Heart left ventricle (tissue), 16 donors: Measurements from ENCODE around the gene PER2. TPM values are rescaled to one million over a fixed set of nuclear protein-coding genes. Genes with fewer than 3 reads are reported as not detected.

ENCODE experiments used
- ATAC-seq, 4 donors: fragments of 200-7000 bp; cut with Tn5 transposase; one replicate each; pipeline ENCODE4 v1.9.1; 2020 to 2022; ENCODE audit warnings: moderate library complexity in 4 of 4, mild to moderate bottlenecking in 3 of 4, moderate number of reproducible peaks in 1 of 4
- DNase-seq, 5 donors: peaks; one replicate each; pipeline ENCODE4 v3.0.0-alpha.2; 2020
- H3K27ac ChIP-seq, 12 donors: fragments of 200-600 bp; sonication (generic) in 4 of 12; one replicate each; pipeline versions ENCODE4 v1.5.0 to v1.8.0; 2016 to 2022; ENCODE audit warnings: mild to moderate bottlenecking in 2 of 12
- H3K27me3 ChIP-seq, 9 donors: fragments of 200-600 bp; sonication (generic) in 2 of 9; one replicate each; pipeline versions ENCODE4 v1.5.1 to v1.8.0; 2016 to 2022; ENCODE audit warnings: mild to moderate bottlenecking in 3 of 9
- H3K36me3 ChIP-seq, 9 donors: fragments of 200-600 bp; sonication (generic) in 2 of 9; one replicate each; pipeline versions ENCODE4 v1.5.0 to v1.8.0; 2018 to 2022; ENCODE audit warnings: mild to moderate bottlenecking in 2 of 9
- H3K4me1 ChIP-seq, 12 donors: fragments of 200-600 bp; sonication (generic) in 4 of 12; one replicate each; pipeline versions ENCODE4 v1.5.0 to v1.8.0; 2016 to 2022; ENCODE audit warnings: mild to moderate bottlenecking in 3 of 12
- H3K4me3 ChIP-seq, 12 donors: fragments of 200-600 bp; sonication (generic) in 4 of 12; one replicate each; pipeline versions ENCODE4 v1.5.0 to v1.8.0; 2017 to 2022; ENCODE audit warnings: mild to moderate bottlenecking in 9 of 12, moderate library complexity in 4 of 12
- H3K9me3 ChIP-seq, 12 donors: fragments of 200-600 bp; sonication (generic) in 4 of 12; one replicate each; pipeline versions ENCODE4 v1.5.0 to v1.8.0; 2016 to 2022; ENCODE audit warnings: mild to moderate bottlenecking in 1 of 12
- POLR2A ChIP-seq, 2 donors: fragments of 450-650 bp; IDR thresholded peaks; one replicate each; pipeline ENCODE4 v1.6.1; 2017; ENCODE audit warnings: antibody characterized with exemption in 2 of 2, mild to moderate bottlenecking in 2 of 2, moderate library complexity in 2 of 2
- WGBS, 4 donors: extraction: QIAGEN DNeasy Blood & Tissue Kit in 2 of 4; methylation state at CpG; one replicate each; pipeline versions ENCODE4 v1.1.5 to v1.1.7; 2013 to 2018; 5-methylcytosine and 5-hydroxymethylcytosine counted together
- intact Hi-C, 10 donors: fragments of 100-400 bp; cut with DNase I; formaldehyde crosslinking; loops; one replicate each; pipeline versions ENCODE4 v1.11.1 to v1.14.2; 2022
- polyA plus RNA-seq, 2 donors: library from polyadenylated mRNA; stranded (reverse); fragments of 200-250 nt; gene quantifications; one replicate each; pipeline ENCODE4 v1.2.3, GENCODE V29; 2013
- total RNA-seq, 9 donors: library from RNA; depleted of rRNA in 2 of 9; stranded (reverse); fragments of >200 nt in 2 of 9; fragmentation: NEBNext Ultra II Directional in 3 of 9; extraction: Animal tissue kit (Norgen Biotek cat#: 25700) in 3 of 9; gene quantifications; one replicate each; pipeline versions ENCODE4 v1.1.0 to v1.2.4, GENCODE V29; 2016 to 2023
- TF ChIP-seq, protein P1 (sequence below), 12 donors: fragments of 200-600 bp; sonication (generic) in 4 of 12; IDR thresholded peaks; one replicate each; pipeline versions ENCODE4 v1.5.0 to v1.8.0; 2018 to 2022; ENCODE audit warnings: antibody characterized with exemption in 12 of 12, mild to moderate bottlenecking in 5 of 12
- donor health status: ischemic (EF 13 %, LVEDD 7.1; RV severe dilation, severe dysfunction).
- donor health status: healthy with polysubstance abuse.
- donor health status: DM: no; HTN: yes; CAD: no.
- donor health status: DM: no; HTN: no; CAD: no.
- donor health status: ischemic (EF 25% LVEDD 6.9; RV normal size, moderate dysfunction).
- donor health status: ischemic (EF 25% LVEDD 5.7; RV mildly dilated, moderate dysfunction).
- donor health status: healthy.
- donor health status: DM: yes; HTN: yes; CAD: no.
- donor health status: ischemic (EF 35%, LVEDD 5.7; RV mildly dilated, moderate dysfunction).
- donor health status: nonischemic (EF 11% LVEDD 7.7; RV severe dilation, severe dysfunction).
- donor health status: DM: yes; HTN: yes; CAD: no.
- donor health status: PGD.
- donor health status: ischemic (EF 29% LVEDD 5.4; RV normal size, mild dysfunction).
- donor health status: nonischemic (EF 23%, LVEDD 6.1; RV moderate dilation, normal function).

The PER2 gene
- total and polyA plus RNA-seq, 11 donors, result 1.6 to 17.1 (median 4.2) TPM

DNA sequence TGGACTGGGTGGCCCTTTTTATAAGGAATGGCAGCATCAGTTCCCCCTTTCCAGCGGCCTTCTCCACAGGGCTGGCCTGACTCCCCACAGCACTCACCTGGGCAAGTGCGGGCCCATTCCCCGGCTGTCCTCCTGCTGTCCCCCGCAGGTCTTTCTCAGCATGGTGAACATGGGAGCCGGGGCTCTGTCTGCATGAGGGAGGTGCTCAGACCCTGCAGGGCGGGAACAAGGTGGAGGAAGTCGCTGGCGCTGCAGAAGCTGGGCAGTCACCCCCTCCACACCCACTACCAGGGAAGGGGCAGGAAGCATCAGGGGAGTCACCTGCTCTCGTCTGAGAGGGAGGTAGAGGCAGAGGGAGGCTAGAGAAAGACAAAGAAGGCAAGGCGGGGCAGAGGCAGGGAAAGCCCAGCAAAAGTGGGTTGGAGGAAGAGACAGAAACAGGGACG is 60.8 kb downstream of the PER2 start:
- H3K36me3 ChIP-seq, result no peaks in the 10 kb centered on the region
- WGBS, 4 donors, result 83 to 94% (median 87%) methylated on average over 11 of the region's 11 CpGs
- intact Hi-C loops, result no loop called here
- no peak for DNase-seq
- ATAC-seq, result no peak
- no peaks in the 10 kb centered on the region for H3K9me3 ChIP-seq
- no peak overlapping the region for H3K4me3 ChIP-seq
- TF ChIP-seq, protein P1, sequence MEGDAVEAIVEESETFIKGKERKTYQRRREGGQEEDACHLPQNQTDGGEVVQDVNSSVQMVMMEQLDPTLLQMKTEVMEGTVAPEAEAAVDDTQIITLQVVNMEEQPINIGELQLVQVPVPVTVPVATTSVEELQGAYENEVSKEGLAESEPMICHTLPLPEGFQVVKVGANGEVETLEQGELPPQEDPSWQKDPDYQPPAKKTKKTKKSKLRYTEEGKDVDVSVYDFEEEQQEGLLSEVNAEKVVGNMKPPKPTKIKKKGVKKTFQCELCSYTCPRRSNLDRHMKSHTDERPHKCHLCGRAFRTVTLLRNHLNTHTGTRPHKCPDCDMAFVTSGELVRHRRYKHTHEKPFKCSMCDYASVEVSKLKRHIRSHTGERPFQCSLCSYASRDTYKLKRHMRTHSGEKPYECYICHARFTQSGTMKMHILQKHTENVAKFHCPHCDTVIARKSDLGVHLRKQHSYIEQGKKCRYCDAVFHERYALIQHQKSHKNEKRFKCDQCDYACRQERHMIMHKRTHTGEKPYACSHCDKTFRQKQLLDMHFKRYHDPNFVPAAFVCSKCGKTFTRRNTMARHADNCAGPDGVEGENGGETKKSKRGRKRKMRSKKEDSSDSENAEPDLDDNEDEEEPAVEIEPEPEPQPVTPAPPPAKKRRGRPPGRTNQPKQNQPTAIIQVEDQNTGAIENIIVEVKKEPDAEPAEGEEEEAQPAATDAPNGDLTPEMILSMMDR (IDR thresholded peaks at IDR 0.05), result no peak
- no peak for TF ChIP-seq POLR2A (IDR thresholded peaks at IDR 0.05)
- H3K4me1 ChIP-seq, result peaks cover 0 to 27% (median 5%) of the 10 kb centered on the region in 12 donors
- no peaks in the 10 kb centered on the region for H3K27me3 ChIP-seq
- H3K27ac ChIP-seq, result peak overlapping the region in 1 of 12 donors; percentile 70

DNA sequence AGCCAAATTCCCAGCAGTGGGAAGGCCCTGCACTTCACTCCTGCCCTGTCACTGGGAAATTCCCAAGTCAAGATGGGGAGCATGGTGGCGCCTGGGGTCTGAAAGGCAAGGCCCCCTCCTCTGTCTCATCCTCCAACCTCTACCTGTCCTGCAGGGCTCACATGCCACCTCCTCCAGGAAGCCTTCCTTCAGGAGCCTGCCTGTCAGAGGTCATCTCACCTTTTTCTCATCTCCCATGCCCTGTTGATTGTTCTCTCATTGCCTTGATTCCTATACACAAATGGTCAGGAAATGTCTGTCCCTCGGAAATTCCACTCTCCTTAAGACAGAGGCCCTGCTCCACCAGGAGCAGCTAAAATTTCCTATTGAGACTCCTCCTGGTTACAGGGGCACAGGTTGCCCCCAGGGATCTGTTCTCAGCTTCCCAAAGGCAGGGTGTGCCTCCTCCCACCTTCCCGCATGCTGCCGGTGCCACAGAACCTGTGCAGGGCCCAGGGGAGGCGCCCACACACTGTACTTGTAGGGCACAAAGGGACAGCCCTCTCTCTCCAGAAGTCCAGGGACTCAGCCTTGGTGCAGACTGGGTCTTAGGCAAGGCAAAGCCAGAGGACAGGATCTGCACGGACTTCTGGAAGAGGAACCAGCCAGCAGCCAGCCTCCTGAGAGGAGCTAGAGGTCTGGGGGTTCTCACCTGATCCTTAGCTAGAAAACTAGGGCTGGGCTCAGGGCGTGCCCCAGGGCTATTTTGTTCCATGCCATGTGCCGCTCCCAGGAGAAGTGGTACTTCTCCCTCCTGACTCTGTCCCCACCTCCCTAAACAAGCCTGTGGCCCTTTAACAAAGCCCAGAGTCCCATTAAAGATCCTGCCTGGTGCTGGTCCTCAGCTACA is 61.5 kb downstream of the PER2 start:
- intact Hi-C loops, result no loop called here
- TF ChIP-seq, protein P1 (IDR thresholded peaks at IDR 0.05), result no peak
- TF ChIP-seq POLR2A (IDR thresholded peaks at IDR 0.05), result no peak
- DNase-seq (no peak), ATAC-seq (no peak)
- no peaks in the 10 kb centered on the region for H3K9me3 ChIP-seq
- 88 to 93% (median 89%) methylated on average over 7 to 8 of the region's 8 CpGs for WGBS, 4 donors
- H3K27me3 ChIP-seq, result no peaks in the 10 kb centered on the region
- H3K4me1 ChIP-seq, result peaks cover 0 to 27% (median 5%) of the 10 kb centered on the region in 12 donors
- H3K27ac ChIP-seq, result peak overlapping the region in 1 of 12 donors; percentile 70
- no peak overlapping the region for H3K4me3 ChIP-seq
- H3K36me3 ChIP-seq, result no peaks in the 10 kb centered on the region

DNA sequence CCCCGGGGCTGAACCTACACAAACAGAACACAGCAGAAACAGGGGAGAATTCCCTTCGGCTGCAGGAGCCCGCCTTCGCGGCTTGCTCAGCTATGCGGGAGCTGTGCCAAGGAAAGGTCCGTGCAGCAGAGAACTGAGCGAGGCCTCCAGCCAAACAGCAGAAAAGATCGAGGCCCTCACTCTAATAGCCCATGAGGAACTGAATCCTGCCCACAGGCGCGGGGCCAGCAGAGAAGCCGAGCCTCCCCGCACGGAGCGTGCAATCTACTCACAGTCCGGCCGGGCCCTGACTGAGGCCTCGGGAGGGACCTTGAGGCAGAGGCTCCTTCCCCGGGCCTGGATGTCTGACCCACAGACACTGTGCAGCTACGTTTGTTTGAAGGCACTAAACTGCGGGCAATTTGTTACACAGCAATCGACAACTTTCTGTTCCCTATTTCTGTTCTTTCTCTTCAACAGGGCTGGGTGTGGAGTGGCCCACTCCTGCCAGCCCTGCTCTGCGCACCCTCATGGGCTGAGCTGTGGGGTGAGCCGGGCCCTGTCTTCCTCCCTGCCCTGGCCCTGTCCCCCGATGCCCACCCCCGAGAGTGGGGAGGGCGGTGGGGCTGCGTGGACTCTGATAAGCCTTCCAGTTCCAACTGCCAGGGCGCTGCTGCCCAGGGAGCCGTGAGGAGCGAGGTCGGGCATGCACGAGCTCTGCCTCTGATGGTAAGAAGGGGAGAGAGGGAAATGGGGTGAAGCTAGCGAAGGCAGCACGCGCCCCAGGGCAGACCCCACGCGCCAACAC is 62.3 kb downstream of the PER2 start:
- Histone ChIP-seq H3K36me3 (no peaks in the 10 kb centered on the region), H3K4me1 (peaks cover 0 to 18% (median 2%) of the 10 kb centered on the region in 12 donors), H3K9me3 (no peaks in the 10 kb centered on the region), H3K27ac (peak overlapping the region in 1 of 12 donors; percentile 70), H3K4me3 (no peak overlapping the region), H3K27me3 (no peaks in the 10 kb centered on the region)
- intact Hi-C loops, result no loop called here
- WGBS, 4 donors, result 68 to 74% (median 70%) methylated on average over 38 of the region's 38 CpGs
- DNase-seq, result peak in 3 of 5 donors; percentile 47 to 62 (median 57)
- TF ChIP-seq, protein P1 (IDR thresholded peaks at IDR 0.05), result no peak
- TF ChIP-seq POLR2A (IDR thresholded peaks at IDR 0.05), result no peak
- ATAC-seq, result peak in 2 of 4 donors; percentile 23 to 52

DNA sequence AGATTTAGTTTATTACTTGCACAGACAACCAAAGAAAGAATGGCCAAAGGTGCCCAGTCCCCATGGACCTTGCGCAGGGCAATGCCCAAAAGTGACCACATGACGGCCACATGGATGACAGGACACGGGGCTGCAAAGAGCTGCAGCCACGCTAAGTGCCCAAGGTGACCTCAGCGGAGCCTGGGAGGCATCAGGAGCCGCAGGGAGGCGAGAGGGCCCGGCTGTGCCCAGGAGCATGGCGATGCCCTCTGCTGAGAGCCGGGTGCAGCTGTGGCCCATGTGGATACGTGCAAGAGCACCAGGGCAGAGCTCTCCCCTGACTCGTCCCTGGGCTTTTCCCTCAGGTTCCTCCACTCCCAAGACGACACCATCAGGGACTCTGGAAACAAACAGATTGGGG is 63.3 kb downstream of the PER2 start:
- intact Hi-C loops, result no loop called here
- Histone ChIP-seq H3K27me3 (no peaks in the 10 kb centered on the region), H3K4me3 (no peak overlapping the region), H3K4me1 (peaks cover 0 to 14% (median 0%) of the 10 kb centered on the region in 12 donors), H3K36me3 (no peaks in the 10 kb centered on the region), H3K27ac (no peak overlapping the region), H3K9me3 (no peaks in the 10 kb centered on the region)
- WGBS, 4 donors, result 89 to 96% (median 95%) methylated on average over 13 of the region's 13 CpGs
- ATAC-seq, result peak in 1 of 4 donors; percentile 20
- DNase-seq, result no peak
- TF ChIP-seq POLR2A (IDR thresholded peaks at IDR 0.05), result no peak
- TF ChIP-seq, protein P1 (IDR thresholded peaks at IDR 0.05), result no peak
